Brain microvascular endothelial cell (primary cell): ENCODE results near the gene SLX9.

Source experiments
- DNase-seq: peaks from one replicate; pipeline ENCODE4 v3.0.0-alpha.2; 2020
- H3K27ac ChIP-seq: fragments of 250-450 bp; sonication (Bioruptor Pico); 2 replicates; pipeline ENCODE4 v1.5.1; 2020; ENCODE audit warnings: mild to moderate bottlenecking, moderate library complexity
- H3K27me3 ChIP-seq: fragments of 250-450 bp; sonication (Bioruptor Pico); replicated peaks from 2 replicates; pipeline ENCODE4 v1.5.1; 2020; ENCODE audit warnings: mild to moderate bottlenecking
- H3K36me3 ChIP-seq: fragments of 250-450 bp; sonication (Bioruptor Pico); replicated peaks from 2 replicates; pipeline ENCODE4 v1.5.1; 2020; ENCODE audit warnings: mild to moderate bottlenecking
- H3K4me3 ChIP-seq: 2 replicates; pipeline ENCODE4 v1.5.1; 2011; ENCODE audit warnings: low read depth, mild to moderate bottlenecking, control low read depth, low read length, moderate library complexity
- in situ Hi-C: cut with HindIII; loops from 2 replicates; pipeline ENCODE4 v1.10.0; 2017; ENCODE audit warnings: low sequenced_read_pairs, low pct_ligation_motif_present
- TF ChIP-seq, protein P1 (sequence below): IDR thresholded peaks from 2 replicates; pipeline ENCODE4 v1.5.1; 2011; ENCODE audit warnings: low read depth, mild to moderate bottlenecking, moderate library complexity, low read length, control low read depth, inconsistent platforms; ENCODE audit errors: missing control alignments

Gene SLX9

DNA sequence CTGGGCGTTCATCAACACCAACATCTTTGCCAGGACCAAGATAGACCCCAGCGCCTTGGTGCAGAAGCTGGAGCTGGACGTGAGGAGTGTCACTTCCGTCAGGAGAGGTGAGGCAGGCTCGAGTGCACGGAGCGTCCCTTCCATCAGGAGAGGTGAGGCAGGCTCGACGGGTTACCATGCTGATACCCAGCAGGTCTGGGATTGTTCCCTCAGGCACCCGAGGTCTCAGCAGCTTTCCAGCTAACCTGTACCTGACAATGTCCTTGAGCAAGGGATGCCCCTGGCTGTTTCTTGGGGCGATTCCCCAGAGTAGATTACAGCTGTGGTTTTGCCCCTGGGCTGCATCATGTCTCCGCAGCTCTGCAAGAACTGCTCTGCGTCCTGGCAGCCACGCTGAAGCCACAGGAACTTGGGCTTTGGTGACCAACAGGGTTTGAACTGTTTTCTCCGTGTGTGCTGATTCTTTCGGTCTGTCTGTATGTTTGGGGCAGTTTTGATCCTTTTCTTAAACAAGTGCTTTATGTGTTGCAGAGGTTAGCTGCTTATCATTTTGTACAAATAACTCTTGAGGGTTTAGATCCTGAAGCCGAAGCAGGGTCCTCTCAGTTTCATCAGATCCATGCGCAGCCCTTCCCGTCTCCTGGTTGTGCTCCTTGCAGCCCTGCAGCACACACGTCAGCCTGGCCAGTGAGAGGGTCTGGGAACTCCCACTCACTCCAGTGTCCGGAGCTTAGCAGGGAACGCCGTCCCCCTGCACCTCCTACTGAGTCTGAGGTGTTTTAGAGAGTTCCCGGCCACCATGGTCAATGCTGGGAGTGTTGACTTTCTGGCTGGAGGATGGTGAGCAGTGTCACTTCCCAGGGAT lies 4.1 kb downstream of the SLX9 start:
- no peak for DNase-seq
- Histone ChIP-seq H3K27me3 (no peaks in the 10 kb centered on the region), H3K36me3 (peaks cover 8% of the 10 kb centered on the region), H3K27ac (no peak overlapping the region), H3K4me3 (no peak overlapping the region)
- in situ Hi-C loops = loop anchor here (25.0 kb wide), 1 partner anchor 193 kb away; no protein-coding TSS in a partner anchor
- TF ChIP-seq, protein P1, sequence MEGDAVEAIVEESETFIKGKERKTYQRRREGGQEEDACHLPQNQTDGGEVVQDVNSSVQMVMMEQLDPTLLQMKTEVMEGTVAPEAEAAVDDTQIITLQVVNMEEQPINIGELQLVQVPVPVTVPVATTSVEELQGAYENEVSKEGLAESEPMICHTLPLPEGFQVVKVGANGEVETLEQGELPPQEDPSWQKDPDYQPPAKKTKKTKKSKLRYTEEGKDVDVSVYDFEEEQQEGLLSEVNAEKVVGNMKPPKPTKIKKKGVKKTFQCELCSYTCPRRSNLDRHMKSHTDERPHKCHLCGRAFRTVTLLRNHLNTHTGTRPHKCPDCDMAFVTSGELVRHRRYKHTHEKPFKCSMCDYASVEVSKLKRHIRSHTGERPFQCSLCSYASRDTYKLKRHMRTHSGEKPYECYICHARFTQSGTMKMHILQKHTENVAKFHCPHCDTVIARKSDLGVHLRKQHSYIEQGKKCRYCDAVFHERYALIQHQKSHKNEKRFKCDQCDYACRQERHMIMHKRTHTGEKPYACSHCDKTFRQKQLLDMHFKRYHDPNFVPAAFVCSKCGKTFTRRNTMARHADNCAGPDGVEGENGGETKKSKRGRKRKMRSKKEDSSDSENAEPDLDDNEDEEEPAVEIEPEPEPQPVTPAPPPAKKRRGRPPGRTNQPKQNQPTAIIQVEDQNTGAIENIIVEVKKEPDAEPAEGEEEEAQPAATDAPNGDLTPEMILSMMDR = no peak

DNA sequence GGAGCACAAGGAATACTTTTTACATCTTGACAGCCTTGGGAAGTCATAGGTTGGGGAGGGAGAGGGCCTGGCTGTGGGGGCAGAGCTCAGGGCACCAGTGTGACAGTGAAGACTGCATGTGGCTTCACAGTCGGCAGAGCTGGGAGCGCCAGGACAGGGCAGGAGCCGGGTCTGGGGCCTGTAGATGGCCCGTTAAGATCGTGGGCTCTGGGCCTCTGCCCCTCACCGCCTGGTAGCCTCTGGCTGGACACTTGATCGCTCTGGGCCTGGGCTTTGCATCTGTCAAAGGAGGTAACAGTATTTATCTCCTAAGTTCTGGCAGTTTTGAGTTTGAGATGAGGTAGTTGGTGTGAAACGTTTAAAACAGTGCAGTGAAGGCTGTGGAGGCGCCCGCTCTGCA lies 4.8 kb downstream of the SLX9 start:
- TF ChIP-seq, protein P1 = no peak
- in situ Hi-C loops = loop anchor here (25.0 kb wide), 1 partner anchor 193 kb away; no protein-coding TSS in a partner anchor
- Histone ChIP-seq H3K36me3 (peaks cover 8% of the 10 kb centered on the region), H3K27ac (no peak overlapping the region), H3K4me3 (no peak overlapping the region), H3K27me3 (no peaks in the 10 kb centered on the region)
- DNase-seq = no peak

DNA sequence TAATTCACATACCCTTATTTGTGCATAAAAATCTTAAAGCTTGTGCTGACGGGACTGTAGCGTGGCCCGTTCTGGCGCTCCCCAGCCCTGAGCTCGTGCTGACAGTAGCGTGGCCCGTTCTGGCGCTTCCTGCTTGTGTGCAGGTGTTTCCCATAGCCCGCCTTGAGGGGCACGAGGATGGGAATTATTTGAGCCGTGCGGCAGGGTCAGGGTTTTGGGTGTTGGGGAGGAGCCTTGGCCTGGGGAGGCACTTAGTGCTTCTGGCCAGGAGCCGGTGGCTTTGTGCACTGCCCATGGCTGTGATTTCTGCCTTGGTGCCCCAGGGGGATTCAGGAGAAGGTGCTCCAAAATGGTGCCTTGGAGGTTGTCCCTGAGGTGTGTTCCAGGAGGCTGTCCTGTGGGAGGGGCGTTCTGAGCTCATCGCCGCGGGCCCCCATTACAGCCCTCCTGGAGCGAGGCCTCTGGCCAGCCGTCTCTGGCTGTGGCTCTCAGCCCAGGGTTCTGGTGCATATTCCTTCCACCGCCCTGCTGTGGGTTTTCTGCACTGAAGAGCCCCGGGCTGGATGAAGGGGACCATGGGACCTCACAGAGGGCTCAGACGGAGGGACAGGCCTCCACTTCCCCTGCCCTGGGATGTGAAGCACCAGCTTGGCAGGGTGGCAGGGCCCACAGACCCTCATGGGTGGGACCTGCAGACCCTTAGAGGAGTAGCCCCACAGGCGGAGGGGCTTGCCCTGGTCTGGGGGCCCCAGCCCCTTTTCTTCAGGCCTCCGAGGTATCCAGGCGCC lies 6.6 kb downstream of the SLX9 start:
- Histone ChIP-seq H3K27ac (no peak overlapping the region), H3K36me3 (peaks cover 15% of the 10 kb centered on the region), H3K4me3 (no peak overlapping the region), H3K27me3 (no peaks in the 10 kb centered on the region)
- DNase-seq = no peak
- TF ChIP-seq, protein P1 = no peak
- in situ Hi-C loops = loop anchor here (25.0 kb wide), 1 partner anchor 191 kb away; no protein-coding TSS in a partner anchor

- TF ChIP-seq, protein P1 = no peak
- peaks cover 15% of the 10 kb centered on the region for H3K36me3 ChIP-seq
- no peaks in the 10 kb centered on the region for H3K27me3 ChIP-seq
- no peak for DNase-seq
- H3K27ac ChIP-seq = no peak overlapping the region
- in situ Hi-C loops = loop anchor here (25.0 kb wide), 1 partner anchor 190 kb away; no protein-coding TSS in a partner anchor
- H3K4me3 ChIP-seq = no peak overlapping the region
These were observed 7.5 kb downstream of the SLX9 start for GRCh38 chr21:44947111-44947929.

DNA sequence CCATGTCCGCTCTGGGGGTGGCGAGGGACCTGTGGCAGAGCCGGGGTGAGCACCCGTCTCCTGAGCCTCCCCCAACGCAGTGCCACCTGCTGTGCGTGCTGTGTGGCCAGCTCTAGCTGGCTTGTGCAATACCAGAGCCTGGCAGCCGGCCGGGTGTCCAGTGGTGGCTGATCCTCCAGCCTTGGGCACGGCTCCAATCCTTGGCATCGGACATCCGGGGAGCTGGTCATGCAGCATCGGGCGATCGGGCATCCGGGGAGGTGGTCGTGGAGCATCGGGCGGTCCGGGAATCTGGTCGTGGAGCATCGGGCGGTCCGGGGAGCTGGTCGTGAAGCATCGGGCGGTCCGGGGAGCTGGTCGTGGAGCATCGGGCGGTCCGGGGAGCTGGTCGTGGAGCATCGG lies 8.1 kb downstream of the SLX9 start:
- in situ Hi-C loops = loop anchor here (25.0 kb wide), 1 partner anchor 189 kb away; no protein-coding TSS in a partner anchor
- TF ChIP-seq, protein P1 = no peak
- no peak overlapping the region for H3K4me3 ChIP-seq

More for the DNA sequence above, 8.1 kb downstream of the SLX9 start:
- DNase-seq = no peak
- no peaks in the 10 kb centered on the region for H3K27me3 ChIP-seq
- H3K27ac ChIP-seq = no peak overlapping the region
- peaks cover 15% of the 10 kb centered on the region for H3K36me3 ChIP-seq
